Tibial nerve (tissue), 3 donors: ENCODE data around the gene CDK19.

Experiments used
- CTCF ChIP-seq, 5 experiments: fragments of 200-600 bp in 3 of 5; fragments of 450-650 bp in 2 of 5; sonication (generic) in 3 of 5; IDR thresholded peaks; one replicate each; pipeline ENCODE4 v1.5.1; 2016 to 2019; ENCODE audit warnings: antibody characterized with exemption in 5 of 5, mild to moderate bottlenecking in 3 of 5, moderate library complexity in 2 of 5
- POLR2A ChIP-seq, 2 donors: fragments of 450-650 bp; IDR thresholded peaks; one replicate each; pipeline ENCODE4 v1.6.1; 2017; ENCODE audit warnings: antibody characterized with exemption in 2 of 2, mild to moderate bottlenecking in 2 of 2, moderate library complexity in 2 of 2

GRCh38 chr6:110810896-110811586 is 4.2 kb downstream of the CDK19 start:
- TF ChIP-seq CTCF (IDR thresholded peaks at IDR 0.05) (no peak), POLR2A (IDR thresholded peaks at IDR 0.05) (no peak)
